Endothelial cell (in vitro differentiated cells): Measurements from ENCODE around the gene HEXB. TPM values are rescaled to one million over a fixed set of nuclear protein-coding genes. Genes with fewer than 3 reads are reported as not detected.

Experiments used
- DNase-seq: peaks from one replicate; pipeline ENCODE4 v3.0.0; 2021; ENCODE audit warnings: low spot score
- H3K27ac Mint-ChIP-seq: one replicate; pipeline ENCODE4 v1.8.0; 2021; ENCODE audit warnings: mixed read lengths, inconsistent platforms; ENCODE audit not compliant: unreplicated experiment
- H3K27me3 Mint-ChIP-seq: one replicate; pipeline ENCODE4 v1.8.0; 2021; ENCODE audit warnings: mild to moderate bottlenecking, moderate library complexity, mixed read lengths, inconsistent platforms; ENCODE audit not compliant: unreplicated experiment
- H3K36me3 Mint-ChIP-seq: one replicate; pipeline ENCODE4 v1.8.0; 2021; ENCODE audit warnings: mild to moderate bottlenecking, low read depth, mixed read lengths, inconsistent platforms; ENCODE audit not compliant: unreplicated experiment
- H3K4me1 Mint-ChIP-seq: one replicate; pipeline ENCODE4 v1.8.0; 2021; ENCODE audit warnings: mild to moderate bottlenecking, mixed read lengths, inconsistent platforms; ENCODE audit not compliant: unreplicated experiment
- H3K4me3 Mint-ChIP-seq: one replicate; pipeline ENCODE4 v1.8.0; 2021; ENCODE audit warnings: mild to moderate bottlenecking, mixed read lengths, inconsistent platforms; ENCODE audit not compliant: unreplicated experiment
- H3K9me3 Mint-ChIP-seq: one replicate; pipeline ENCODE4 v1.8.0; 2021; ENCODE audit warnings: mixed read lengths, inconsistent platforms; ENCODE audit not compliant: unreplicated experiment
- CTCF ChIP-seq: fragments of 200-600 bp; sonication (generic); IDR thresholded peaks from one replicate; pipeline ENCODE4 v1.5.0; 2021; ENCODE audit warnings: antibody characterized with exemption; ENCODE audit not compliant: unreplicated experiment
- total RNA-seq: library from RNA; stranded (reverse); fragmentation: NEBNext Ultra II Directional; extraction: Animal tissue kit (Norgen Biotek cat#: 25700); gene quantifications from one replicate; pipeline ENCODE4 v1.2.1, GENCODE V29; 2021; ENCODE audit not compliant: unreplicated experiment

The HEXB gene
- total RNA-seq, 1 donor from 2014 or later: 79.4 TPM

- H3K36me3 Mint-ChIP-seq: no peaks in the 10 kb centered on the region
- no peak for DNase-seq
- peaks cover 3% of the 10 kb centered on the region for H3K4me1 Mint-ChIP-seq
- no peaks in the 10 kb centered on the region for H3K9me3 Mint-ChIP-seq
- no peak for TF ChIP-seq CTCF
- no peaks in the 10 kb centered on the region for H3K27me3 Mint-ChIP-seq
- no peak overlapping the region for H3K4me3 Mint-ChIP-seq
- no peak overlapping the region for H3K27ac Mint-ChIP-seq
Observed at GRCh38 chr5:74679966-74680365, 5.1 kb upstream of the HEXB start.

- H3K4me3 Mint-ChIP-seq: peak overlapping the region; percentile 89
- H3K27me3 Mint-ChIP-seq: no peaks in the 10 kb centered on the region
- H3K9me3 Mint-ChIP-seq: no peaks in the 10 kb centered on the region
- peaks cover 3% of the 10 kb centered on the region for H3K36me3 Mint-ChIP-seq
- peaks cover 18% of the 10 kb centered on the region for H3K4me1 Mint-ChIP-seq
- peak overlapping the region; percentile 19 for H3K27ac Mint-ChIP-seq
- no peak for DNase-seq
- TF ChIP-seq CTCF: no peak
Observed at GRCh38 chr5:74685979-74686631, 1.1 kb downstream of the HEXB start.

GRCh38 chr5:74686962-74687751 lies 2.1 kb downstream of the HEXB start:
- H3K4me1 Mint-ChIP-seq: peaks cover 18% of the 10 kb centered on the region
- no peaks in the 10 kb centered on the region for H3K27me3 Mint-ChIP-seq
- no peak for DNase-seq
- H3K36me3 Mint-ChIP-seq: peaks cover 3% of the 10 kb centered on the region
- H3K9me3 Mint-ChIP-seq: no peaks in the 10 kb centered on the region
- H3K27ac Mint-ChIP-seq: no peak overlapping the region
- TF ChIP-seq CTCF: no peak
- H3K4me3 Mint-ChIP-seq: no peak overlapping the region

GRCh38 chr5:74693191-74693590 lies 8.2 kb downstream of the HEXB start:
- H3K27ac Mint-ChIP-seq: no peak overlapping the region
- H3K4me3 Mint-ChIP-seq: no peak overlapping the region
- H3K27me3 Mint-ChIP-seq: no peaks in the 10 kb centered on the region
- H3K36me3 Mint-ChIP-seq: peaks cover 15% of the 10 kb centered on the region
- H3K4me1 Mint-ChIP-seq: peaks cover 4% of the 10 kb centered on the region
- H3K9me3 Mint-ChIP-seq: no peaks in the 10 kb centered on the region
- no peak for DNase-seq
- TF ChIP-seq CTCF: no peak

GRCh38 chr5:74717596-74717995 lies 32.6 kb downstream of the HEXB start:
- H3K4me1 Mint-ChIP-seq: no peaks in the 10 kb centered on the region
- no peak for TF ChIP-seq CTCF
- peaks cover 17% of the 10 kb centered on the region for H3K36me3 Mint-ChIP-seq
- H3K27ac Mint-ChIP-seq: no peak overlapping the region
- DNase-seq: no peak
- no peak overlapping the region for H3K4me3 Mint-ChIP-seq
- H3K27me3 Mint-ChIP-seq: no peaks in the 10 kb centered on the region
- no peaks in the 10 kb centered on the region for H3K9me3 Mint-ChIP-seq
